Bronchial epithelial cell (primary cell): ENCODE measurements around the gene FARP1. TPM values are rescaled to one million over a fixed set of nuclear protein-coding genes. Genes with fewer than 3 reads are reported as not detected.

Experiments used
- DNase-seq: peaks from one replicate; pipeline ENCODE4 v3.0.0-alpha.2; 2010; ENCODE audit warnings: low read depth
- FAIRE-seq: peaks from 2 replicates; lab custom pipeline; 2011; peaks lifted over from hg19 to GRCh38; lab: Jason Lieb, UNC
- H3K27me3 ChIP-seq: 2 replicates; pipeline ENCODE4 v1.5.1; 2011; ENCODE audit warnings: low read length; ENCODE audit not compliant: control insufficient read depth, insufficient read depth
- H3K36me3 ChIP-seq: 2 replicates; pipeline ENCODE4 v1.5.1; 2011; ENCODE audit warnings: low read length; ENCODE audit not compliant: control insufficient read depth, insufficient read depth
- H3K4me3 ChIP-seq: 2 replicates; pipeline ENCODE4 v1.5.1; 2011; ENCODE audit warnings: mild to moderate bottlenecking, low read depth, low read length, control low read depth
- CTCF ChIP-seq: IDR thresholded peaks from 2 replicates; pipeline ENCODE4 v1.5.1; 2011; ENCODE audit warnings: mild to moderate bottlenecking, moderate library complexity, low read length, control low read depth, inconsistent platforms; ENCODE audit not compliant: insufficient read depth, severe bottlenecking
- total RNA-seq: library from RNA; depleted of rRNA; stranded (reverse); fragments of >200 nt; gene quantifications from 2 replicates; pipeline ENCODE4 v1.2.1, GENCODE V29; 2014

FARP1 gene
- total RNA-seq, 1 donor from 2014 or later, result 11.1 TPM

GRCh38 chr13:98172590-98173422 lies 29.9 kb downstream of the FARP1 start:
- no peaks in the 10 kb centered on the region for H3K36me3 ChIP-seq
- H3K4me3 ChIP-seq, result no peak overlapping the region
- no peak for FAIRE-seq
- DNase-seq, result no peak
- no peak for TF ChIP-seq CTCF
- no peaks in the 10 kb centered on the region for H3K27me3 ChIP-seq

GRCh38 chr13:98173431-98174152 lies 30.7 kb downstream of the FARP1 start:
- Histone ChIP-seq H3K36me3 (no peaks in the 10 kb centered on the region), H3K4me3 (no peak overlapping the region), H3K27me3 (no peaks in the 10 kb centered on the region)
- no peak for FAIRE-seq
- peak; percentile 56 for DNase-seq
- no peak for TF ChIP-seq CTCF

- no peaks in the 10 kb centered on the region for H3K36me3 ChIP-seq
- TF ChIP-seq CTCF, result no peak
- DNase-seq, result no peak
- H3K4me3 ChIP-seq, result no peak overlapping the region
- H3K27me3 ChIP-seq, result no peaks in the 10 kb centered on the region
- FAIRE-seq, result no peak
These were observed 31.4 kb downstream of the FARP1 start for GRCh38 chr13:98174307-98174706.

GRCh38 chr13:98175043-98175442 lies 32.1 kb downstream of the FARP1 start:
- peak; percentile 44 for DNase-seq
- no peak for FAIRE-seq
- Histone ChIP-seq H3K4me3 (no peak overlapping the region), H3K27me3 (no peaks in the 10 kb centered on the region), H3K36me3 (no peaks in the 10 kb centered on the region)
- no peak for TF ChIP-seq CTCF

GRCh38 chr13:98175823-98176222 lies 32.9 kb downstream of the FARP1 start:
- DNase-seq (no peak), FAIRE-seq (no peak)
- Histone ChIP-seq H3K36me3 (no peaks in the 10 kb centered on the region), H3K27me3 (no peaks in the 10 kb centered on the region), H3K4me3 (no peak overlapping the region)
- TF ChIP-seq CTCF, result no peak
